Brain pericyte (primary cell): Measurements from ENCODE around the gene TFF1.

Experiments
- DNase-seq: peaks from one replicate; pipeline ENCODE4 v3.0.0-alpha.2; 2012; ENCODE audit warnings: low read depth, low spot score

Gene TFF1

GRCh38 chr21:42362700-42363099, 3.6 kb downstream of the TFF1 start:
- DNase-seq = no peak

DNA sequence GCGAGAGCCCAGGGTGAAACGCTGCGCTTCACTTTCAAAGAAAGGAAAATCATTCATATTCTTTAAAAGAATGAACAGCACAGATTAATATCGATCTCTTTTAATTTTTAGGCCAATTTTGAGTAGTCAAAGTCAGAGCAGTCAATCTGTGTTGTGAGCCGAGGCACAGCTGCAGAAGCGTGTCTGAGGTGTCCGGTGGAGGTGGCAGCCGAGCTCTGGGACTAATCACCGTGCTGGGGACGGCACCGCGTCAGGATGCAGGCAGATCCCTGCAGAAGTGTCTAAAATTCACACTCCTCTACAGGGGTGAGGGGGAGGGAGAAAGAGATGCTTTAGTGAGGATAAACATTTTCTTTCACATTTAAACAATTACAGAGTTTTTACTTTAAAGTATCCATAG, 4.1 kb downstream of the TFF1 start:
- no peak for DNase-seq

DNA sequence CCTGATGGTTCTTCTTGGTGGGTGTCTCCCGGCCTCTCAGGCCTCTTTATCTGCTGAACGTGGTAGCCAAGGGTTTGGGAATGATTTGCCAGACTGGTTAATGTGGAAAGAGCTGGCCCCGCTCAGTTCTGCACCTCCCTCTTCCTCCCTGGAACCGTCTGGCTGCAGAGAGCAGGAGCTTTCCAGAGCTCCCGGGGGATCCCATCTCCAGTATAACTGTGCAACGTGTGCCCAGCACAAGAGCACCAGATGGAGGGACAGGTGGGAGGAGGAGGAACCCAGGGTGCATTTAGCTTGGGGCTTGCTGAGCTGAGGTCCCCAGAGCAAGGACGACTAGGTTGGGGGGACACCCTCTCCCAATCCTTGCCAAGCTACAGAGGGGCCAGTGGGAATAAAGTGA, 5.0 kb downstream of the TFF1 start:
- DNase-seq = no peak

DNA sequence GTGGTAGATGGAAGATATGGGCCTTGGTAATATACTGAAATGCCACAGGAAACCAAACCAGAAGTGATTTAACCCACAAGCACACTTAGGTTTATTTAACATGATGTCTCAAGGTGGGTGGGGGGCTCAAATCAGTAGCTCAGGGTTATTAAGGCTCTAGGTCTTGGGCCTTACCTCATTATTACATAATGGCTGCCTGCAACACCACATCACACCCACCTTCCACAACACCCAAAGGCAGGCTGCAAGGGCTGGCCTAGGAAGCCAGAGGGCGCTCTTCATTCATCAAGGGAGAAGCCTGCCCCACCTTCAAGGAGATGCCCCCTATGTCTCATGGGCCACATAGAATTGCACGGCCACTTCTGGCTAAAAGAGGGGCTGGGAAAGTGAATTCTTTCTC, 6.0 kb downstream of the TFF1 start:
- no peak for DNase-seq

DNA sequence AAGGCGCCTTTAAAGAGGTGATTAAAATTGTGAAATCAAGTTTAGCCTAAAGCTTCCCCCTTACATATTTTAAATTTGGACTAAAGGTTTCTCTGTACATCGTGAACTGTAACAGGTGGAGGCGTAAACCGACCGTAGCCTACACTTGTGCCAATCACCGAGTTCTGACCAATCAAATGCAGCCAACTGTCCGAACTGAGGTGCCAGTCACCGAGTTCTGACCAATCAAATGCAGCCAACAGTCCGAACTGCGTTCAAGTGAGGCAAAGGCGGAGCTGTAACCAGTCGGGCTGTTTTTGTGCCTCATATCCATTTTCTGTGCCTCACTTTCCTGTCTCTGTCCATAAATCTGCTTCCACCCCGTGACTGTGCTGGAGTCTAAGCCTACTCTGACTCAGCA, 7.4 kb downstream of the TFF1 start:
- DNase-seq = no peak

GRCh38 chr21:42358261-42358660, 8.1 kb downstream of the TFF1 start:
- DNase-seq = no peak

- DNase-seq = no peak
Observed at GRCh38 chr21:42357307-42357706, 9.0 kb downstream of the TFF1 start.

GRCh38 chr21:42356650-42357049, 9.7 kb downstream of the TFF1 start:
- no peak for DNase-seq

DNA sequence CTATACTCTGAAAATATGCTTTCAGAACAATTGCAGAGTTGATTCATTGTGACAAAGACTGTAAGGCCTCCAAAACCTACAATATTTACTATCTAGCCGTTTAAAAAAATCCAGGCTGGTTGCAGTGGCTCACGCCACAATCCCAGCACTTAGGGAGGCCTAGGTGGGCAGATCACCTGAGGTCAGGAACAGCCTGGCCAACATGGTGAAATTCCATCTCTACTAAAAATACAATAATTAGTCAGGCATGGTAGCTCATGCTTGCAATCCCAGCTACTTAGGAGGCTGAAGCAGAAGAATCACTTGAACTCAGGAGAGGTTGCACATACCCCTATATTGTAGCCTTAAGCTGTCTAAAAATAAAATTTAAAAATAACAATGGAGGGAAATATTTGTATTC, 10.3 kb downstream of the TFF1 start:
- no peak for DNase-seq

GRCh38 chr21:42353623-42354022, 12.7 kb downstream of the TFF1 start:
- DNase-seq = no peak

GRCh38 chr21:42352441-42353095, 13.8 kb downstream of the TFF1 start:
- DNase-seq = no peak

GRCh38 chr21:42351626-42352440, 14.5 kb downstream of the TFF1 start:
- no peak for DNase-seq

DNA sequence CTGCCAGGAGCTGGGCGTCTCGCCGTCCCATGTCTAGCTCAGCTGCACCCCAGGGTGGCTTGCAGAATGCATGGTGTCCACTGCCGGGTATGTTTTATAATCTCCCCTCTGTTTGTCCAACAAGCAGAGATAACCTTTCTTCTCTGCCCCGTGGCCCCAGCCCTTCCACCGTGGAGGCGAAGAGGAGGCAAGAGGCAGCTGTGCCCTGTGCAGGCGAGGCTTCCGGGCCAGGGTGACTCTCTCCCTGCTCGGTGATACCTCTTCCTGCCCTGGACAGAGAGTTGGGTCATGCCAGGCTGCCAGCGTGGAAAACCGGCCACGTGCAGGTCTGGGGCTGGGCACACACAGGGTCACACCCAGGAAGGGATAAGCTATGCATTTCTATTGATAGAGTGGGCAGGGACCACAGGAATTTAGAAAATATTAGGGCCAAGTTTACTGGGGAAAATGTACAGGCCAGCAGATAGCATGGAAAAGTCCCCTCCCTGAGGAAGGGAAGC, 15.4 kb downstream of the TFF1 start, which contains the start of gene TFF2:
TFF2 (minus strand) TSS at position 68 of the 500 bp plus-strand sequence; CDS start at position 31, 37 bp downstream.
- DNase-seq = no peak

GRCh38 chr21:42350318-42350910, 15.9 kb downstream of the TFF1 start:
- no peak for DNase-seq

DNA sequence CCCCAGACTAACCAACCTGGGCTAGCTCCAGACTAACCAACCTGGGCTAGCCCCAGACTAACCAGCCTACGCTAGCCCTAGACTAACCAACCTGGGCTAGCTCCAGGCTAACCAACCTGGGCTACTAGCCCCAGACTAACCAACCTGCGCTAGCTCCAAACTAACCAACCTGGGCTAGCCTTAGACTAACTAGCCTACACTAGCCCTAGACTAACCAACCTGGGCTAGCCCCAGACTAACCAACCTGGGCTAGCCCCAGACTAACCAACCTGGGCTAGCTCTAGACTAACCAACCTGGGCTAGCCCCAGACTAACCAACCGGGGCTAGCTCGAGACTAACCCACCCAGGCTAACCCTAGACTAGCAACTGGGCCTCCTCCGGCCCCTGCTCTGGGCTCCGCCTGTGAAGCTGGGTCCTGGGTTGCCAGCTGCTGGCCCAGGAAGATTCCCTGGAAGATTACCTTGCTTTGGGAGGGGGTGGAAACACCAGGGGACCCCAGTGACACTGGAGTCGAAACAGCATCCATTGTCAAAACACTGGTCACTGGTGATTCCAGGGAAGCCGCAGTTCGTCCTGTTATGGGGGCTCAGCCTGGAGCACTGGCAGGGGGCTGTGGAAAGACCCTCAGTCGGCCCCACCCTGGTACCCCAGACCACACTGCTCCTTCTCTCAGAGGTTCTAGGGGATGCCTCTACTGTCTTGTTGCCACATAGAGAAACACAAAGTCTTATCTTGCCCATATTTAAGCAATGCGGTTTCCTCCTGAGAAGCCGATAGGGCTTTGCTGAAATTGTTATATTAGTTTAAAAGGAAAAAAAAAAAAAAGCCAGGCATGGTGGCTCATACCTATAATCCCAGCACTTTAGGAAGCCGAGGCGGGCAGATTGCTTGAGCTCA, 16.7 kb downstream of the TFF1 start:
- DNase-seq = no peak

DNA sequence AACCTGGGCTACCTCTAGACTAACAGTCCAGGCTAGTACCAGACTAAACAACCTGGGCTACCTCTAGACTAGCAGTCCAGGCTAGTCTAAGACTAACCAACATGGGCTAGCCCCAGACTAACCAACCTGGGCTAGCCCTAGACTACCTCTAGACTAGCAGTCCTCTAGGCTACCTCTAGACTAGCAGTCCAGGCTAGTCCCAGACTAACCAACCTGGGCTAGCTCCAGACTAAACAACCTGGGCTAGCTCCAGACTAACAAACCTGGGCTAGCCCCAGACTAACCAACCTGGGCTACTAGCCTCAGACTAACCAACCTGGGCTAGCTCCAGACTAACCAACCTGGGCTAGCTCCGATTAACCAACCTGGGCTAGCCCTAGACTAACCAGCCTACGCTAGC, 17.6 kb downstream of the TFF1 start:
- DNase-seq = no peak

DNA sequence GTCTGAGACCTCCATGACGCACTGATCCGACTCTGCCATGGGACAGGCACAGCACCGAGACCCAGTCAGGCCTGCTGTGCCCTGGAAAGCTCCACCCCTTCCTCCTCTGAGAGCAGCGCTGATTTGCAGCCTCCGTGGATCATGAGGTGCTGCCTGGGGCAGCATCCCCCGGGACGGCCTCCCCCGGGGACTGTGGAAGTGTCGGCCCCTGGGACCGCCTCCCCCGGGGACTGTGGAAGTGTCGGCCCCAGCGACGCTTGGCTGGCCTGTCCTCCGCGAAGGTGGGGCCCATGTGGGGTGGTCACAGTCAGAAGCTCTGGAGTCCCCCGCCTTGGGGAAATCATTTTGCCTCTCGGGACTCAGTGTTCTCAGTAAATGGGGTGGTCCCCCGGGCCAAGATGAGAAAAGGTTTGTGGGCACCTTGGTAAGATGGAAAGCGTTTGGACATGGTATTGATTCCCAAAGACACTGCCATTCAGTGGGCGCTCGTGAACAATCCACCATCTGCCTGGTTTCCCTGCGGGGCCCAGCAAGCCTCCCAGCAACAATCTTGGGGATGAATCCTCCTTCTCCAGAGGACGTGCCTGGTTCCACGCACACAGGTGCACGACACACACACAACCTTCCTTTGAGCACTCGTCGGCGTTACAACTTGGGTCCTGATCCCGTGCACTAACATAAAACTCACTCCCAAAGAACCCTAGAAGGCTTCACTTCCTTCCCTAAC, 18.6 kb downstream of the TFF1 start:
- no peak for DNase-seq

- no peak for DNase-seq
Observed at GRCh38 chr21:42346866-42347600, 19.3 kb downstream of the TFF1 start.

- no peak for DNase-seq
Observed at GRCh38 chr21:42346441-42346840, 19.9 kb downstream of the TFF1 start.

DNA sequence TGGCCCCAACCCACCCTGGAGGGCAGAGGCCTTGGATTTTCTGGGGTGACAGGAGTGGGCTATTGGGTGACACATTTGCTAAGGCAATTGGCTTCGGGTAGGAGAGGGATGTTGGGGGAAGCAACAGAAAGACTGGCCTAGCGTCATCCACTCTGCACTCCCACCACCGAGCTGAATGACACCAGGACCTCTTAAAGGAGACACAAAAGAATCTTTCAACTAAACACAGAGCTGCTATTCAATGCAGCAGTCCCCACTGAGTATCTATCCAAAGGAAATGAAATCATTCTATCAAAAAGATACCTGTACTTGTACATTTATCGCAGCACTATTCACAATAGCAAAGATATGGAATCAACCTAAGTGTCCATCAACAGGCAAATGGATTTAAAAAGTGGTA, 21.7 kb downstream of the TFF1 start:
- DNase-seq = no peak
